H1 (cell line): ENCODE data around the gene RAB40B. TPM values are rescaled to one million over a fixed set of nuclear protein-coding genes. Genes with fewer than 3 reads are reported as not detected.

ENCODE experiments used
- CTCF ChIA-PET: fragments of 300-600 bp; sonication (Branson Sonifier 250); formaldehyde crosslinking; loops from one replicate; lab custom pipeline; 2021; ENCODE audit not compliant: partially characterized antibody; lab: Charles Lee
- POLR2A ChIA-PET: fragments of 300-600 bp; sonication (Branson Sonifier 250); formaldehyde crosslinking; loops from one replicate; lab custom pipeline; 2021; ENCODE audit warnings: inconsistent platforms; ENCODE audit not compliant: partially characterized antibody; lab: Charles Lee
- DNase-seq, 2 experiments: peaks; one replicate each; pipeline versions ENCODE4 v3.0.0 to v3.0.0-alpha.2; 2010 to 2022; ENCODE audit warnings: low spot score in 2 of 2, low read depth in 1 of 2, mixed read lengths in 1 of 2
- FAIRE-seq: peaks from 2 replicates; lab custom pipeline; 2011; peaks lifted over from hg19 to GRCh38; lab: Jason Lieb, UNC
- H2AFZ ChIP-seq: 2 replicates; pipeline ENCODE4 v1.8.1; 2012; ENCODE audit warnings: low read length, inconsistent platforms
- H2AK5ac ChIP-seq: 2 replicates; pipeline ENCODE4 v1.6.1; 2013; ENCODE audit warnings: low read depth, low read length
- H2BK120ac ChIP-seq: replicated peaks from 2 replicates; pipeline ENCODE3; 2013; ENCODE audit warnings: low read depth, low read length, inconsistent platforms
- H2BK12ac ChIP-seq: 2 replicates; pipeline ENCODE4 v1.6.1; 2013; ENCODE audit warnings: low read depth, low read length
- H2BK15ac ChIP-seq: 2 replicates; pipeline ENCODE4 v1.6.1; 2013; ENCODE audit warnings: low read length
- H2BK20ac ChIP-seq: 2 replicates; pipeline ENCODE4 v1.6.1; 2013; ENCODE audit warnings: low read length
- H2BK5ac ChIP-seq: 2 replicates; pipeline ENCODE4 v1.6.1; 2013; ENCODE audit warnings: low read depth, low read length
- H3K14ac ChIP-seq: 2 replicates; pipeline ENCODE4 v1.6.1; 2013; ENCODE audit warnings: inconsistent platforms; ENCODE audit not compliant: insufficient read length
- H3K18ac ChIP-seq: 2 replicates; pipeline ENCODE4 v1.6.1; 2013; ENCODE audit warnings: low read length; ENCODE audit errors: extremely low read depth
- H3K23ac ChIP-seq: 2 replicates; pipeline ENCODE4 v1.6.1; 2013; ENCODE audit warnings: inconsistent platforms; ENCODE audit not compliant: insufficient read length
- H3K23me2 ChIP-seq: 2 replicates; pipeline ENCODE4 v1.6.1; 2013; ENCODE audit warnings: low read depth, low read length
- H3K27ac ChIP-seq: 2 replicates; pipeline ENCODE4 v1.6.1; 2011; ENCODE audit warnings: low read depth, low read length, inconsistent platforms
- H3K27me3 ChIP-seq, 4 experiments: replicated peaks in 1 of 4; 1 replicate in 1 of 4; 2 replicates in 3 of 4; pipeline versions ENCODE4 v1.6.1 to v1.8.1; 2011 to 2013; ENCODE audit warnings: low read length in 3 of 4, mild to moderate bottlenecking in 3 of 4, inconsistent platforms in 2 of 4, mixed read lengths in 2 of 4, moderate library complexity in 1 of 4; ENCODE audit not compliant: control insufficient read depth in 3 of 4, insufficient read depth in 3 of 4; ENCODE audit errors: extremely low read depth in 1 of 4
- H3K36me3 ChIP-seq, 4 experiments: 2 replicates each; pipeline versions ENCODE4 v1.6.1 to v1.8.1; 2011 to 2013; ENCODE audit warnings: mild to moderate bottlenecking in 4 of 4, low read length in 3 of 4, moderate library complexity in 2 of 4, control low read depth in 1 of 4, inconsistent platforms in 1 of 4; ENCODE audit not compliant: insufficient read depth in 4 of 4, control insufficient read depth in 2 of 4
- H3K4ac ChIP-seq: replicated peaks from 2 replicates; pipeline ENCODE3; 2013; ENCODE audit warnings: low read length, low read depth, mixed read lengths, inconsistent platforms; ENCODE audit not compliant: insufficient read length
- H3K4me1 ChIP-seq, 4 experiments: replicated peaks in 1 of 4; 1 replicate in 1 of 4; 2 replicates in 3 of 4; pipeline versions ENCODE4 v1.6.1 to v1.8.1; 2011 to 2013; ENCODE audit warnings: low read length in 3 of 4, inconsistent platforms in 2 of 4, mixed read lengths in 1 of 4; ENCODE audit not compliant: insufficient read depth in 4 of 4, control insufficient read depth in 3 of 4
- H3K4me2 ChIP-seq, 2 experiments: 2 replicates each; pipeline versions ENCODE4 v1.6.1 to v1.8.1; 2011 to 2013; ENCODE audit warnings: low read depth in 2 of 2, low read length in 2 of 2, control low read depth in 1 of 2, inconsistent platforms in 1 of 2, mild to moderate bottlenecking in 1 of 2; ENCODE audit not compliant: insufficient read depth in 1 of 2
- H3K4me3 ChIP-seq, 4 experiments: fragments of 200-600, 300-600 bp in 1 of 4; sonication (generic), shearing (Covaris generic), sonication (Bioruptor Twin) in 1 of 4; 2 replicates each; pipeline versions ENCODE4 v1.5.1 to v1.8.1; 2011 to 2016; ENCODE audit warnings: low read length in 4 of 4, low read depth in 3 of 4, control low read depth in 2 of 4, inconsistent platforms in 2 of 4, mild to moderate bottlenecking in 2 of 4, mixed read lengths in 1 of 4, moderate library complexity in 1 of 4; ENCODE audit not compliant: insufficient read depth in 2 of 4; ENCODE audit errors: extremely low read depth in 1 of 4
- H3K56ac ChIP-seq: replicated peaks from 2 replicates; pipeline ENCODE3; 2013; ENCODE audit warnings: low read depth, mild to moderate bottlenecking, mixed read lengths, low read length, inconsistent platforms; ENCODE audit not compliant: insufficient read length
- H3K79me1 ChIP-seq: 2 replicates; pipeline ENCODE4 v1.6.1; 2013; ENCODE audit warnings: low read depth, low read length, control low read depth
- H3K79me2 ChIP-seq, 2 experiments: 2 replicates each; pipeline versions ENCODE4 v1.6.1 to v1.8.1; 2012 to 2013; ENCODE audit warnings: low read length in 2 of 2, mild to moderate bottlenecking in 2 of 2, inconsistent platforms in 1 of 2; ENCODE audit not compliant: insufficient read depth in 2 of 2, control insufficient read depth in 1 of 2
- H3K9ac ChIP-seq, 4 experiments: replicated peaks in 1 of 4; 1 replicate in 1 of 4; 2 replicates in 3 of 4; pipeline versions ENCODE4 v1.6.1 to v1.8.1; 2011 to 2013; ENCODE audit warnings: low read depth in 3 of 4, low read length in 3 of 4, control low read depth in 2 of 4, mild to moderate bottlenecking in 2 of 4, moderate library complexity in 2 of 4, inconsistent platforms in 1 of 4; ENCODE audit errors: extremely low read depth in 1 of 4
- H3K9me3 ChIP-seq, 2 experiments: 2 replicates each; pipeline versions ENCODE4 v1.6.1 to v1.8.1; 2012 to 2013; ENCODE audit warnings: mild to moderate bottlenecking in 2 of 2, moderate library complexity in 2 of 2, control low read depth in 1 of 2, inconsistent platforms in 1 of 2, low read depth in 1 of 2, low read length in 1 of 2, mixed read lengths in 1 of 2; ENCODE audit not compliant: insufficient read depth in 2 of 2
- H4K20me1 ChIP-seq, 2 experiments: replicated peaks in 1 of 2; 2 replicates each; pipeline versions ENCODE3 to v1.8.1; 2011 to 2013; ENCODE audit warnings: inconsistent platforms in 2 of 2, low read length in 2 of 2, mild to moderate bottlenecking in 1 of 2; ENCODE audit not compliant: insufficient read depth in 2 of 2, control insufficient read depth in 1 of 2
- H4K5ac ChIP-seq: 2 replicates; pipeline ENCODE4 v1.6.1; 2013; ENCODE audit warnings: low read length, low read depth, mixed read lengths, inconsistent platforms; ENCODE audit not compliant: insufficient read length
- H4K8ac ChIP-seq: 2 replicates; pipeline ENCODE4 v1.8.0; 2013; ENCODE audit warnings: mild to moderate bottlenecking, moderate library complexity, low read length, inconsistent platforms; ENCODE audit not compliant: insufficient read depth; ENCODE audit errors: extremely low read depth
- H4K91ac ChIP-seq: replicated peaks from 2 replicates; pipeline ENCODE3; 2013; ENCODE audit warnings: low read length, mixed read lengths, inconsistent platforms; ENCODE audit not compliant: insufficient read length
- CBX5 ChIP-seq: fragments of 300-800, 300-1000 bp; sonication (generic); IDR thresholded peaks from 2 replicates; pipeline ENCODE4 v1.7.1; 2016; ENCODE audit warnings: antibody characterized with exemption, low read length, low read depth
- KDM4A ChIP-seq: IDR thresholded peaks from one replicate; pipeline ENCODE4 v1.7.1; 2012; ENCODE audit warnings: low read depth, mild to moderate bottlenecking, moderate library complexity, low read length, inconsistent platforms; ENCODE audit not compliant: severe bottlenecking
- TBP ChIP-seq: IDR thresholded peaks from 2 replicates; pipeline ENCODE4 v1.6.1; 2011; ENCODE audit warnings: low read depth, low read length, improper control_type of control experiment
- WGBS, 2 experiments: shearing (Covaris generic) in 1 of 2; methylation state at CpG; one replicate each; pipeline versions ENCODE4 v1.1.6 to v1.1.7; 2013 to 2015; ENCODE audit warnings: low lambda C conversion rate in 2 of 2, mixed read lengths in 2 of 2, inconsistent platforms in 1 of 2, low coverage in 1 of 2, missing lambda C conversion rate in 1 of 2; ENCODE audit not compliant: insufficient replicate concordance in 2 of 2, insufficient coverage in 1 of 2, insufficient read length in 1 of 2; ENCODE audit errors: extremely low coverage in 1 of 2, missing lambda C conversion rate in 1 of 2; 5-methylcytosine and 5-hydroxymethylcytosine counted together
- polyA plus RNA-seq, 7 experiments: library from polyadenylated mRNA; depleted of rRNA in 3 of 7; stranded (reverse) in 5 of 7; unstranded in 2 of 7; fragments of >200 nt in 5 of 7; fragments of 200-250 nt in 2 of 7; gene quantifications; 1 replicate in 5 of 7; 2 replicates in 1 of 7; 4 replicates in 1 of 7; pipeline versions ENCODE4 v1.2.1 to v1.2.3, GENCODE V29; 2011 to 2013; ENCODE audit warnings: missing spikeins in 2 of 7, mixed read lengths in 2 of 7
- total RNA-seq: library from RNA; stranded (reverse); fragmentation: NEBNext Ultra II Directional; extraction: Animal tissue kit (Norgen Biotek cat#: 25700); gene quantifications from 2 replicates; pipeline ENCODE4 v1.2.1, GENCODE V29; 2021
- TF ChIP-seq, protein P1 (sequence below): IDR thresholded peaks from 2 replicates; pipeline ENCODE4 v1.6.1; 2011; ENCODE audit warnings: low read length, improper control_type of control experiment

The RAB40B gene
- total and polyA plus RNA-seq, 2 of the 8 experiments (the other 6 are each of a cell fraction or from before 2014, with no cell fraction given): 3.1 to 4.6 TPM

DNA sequence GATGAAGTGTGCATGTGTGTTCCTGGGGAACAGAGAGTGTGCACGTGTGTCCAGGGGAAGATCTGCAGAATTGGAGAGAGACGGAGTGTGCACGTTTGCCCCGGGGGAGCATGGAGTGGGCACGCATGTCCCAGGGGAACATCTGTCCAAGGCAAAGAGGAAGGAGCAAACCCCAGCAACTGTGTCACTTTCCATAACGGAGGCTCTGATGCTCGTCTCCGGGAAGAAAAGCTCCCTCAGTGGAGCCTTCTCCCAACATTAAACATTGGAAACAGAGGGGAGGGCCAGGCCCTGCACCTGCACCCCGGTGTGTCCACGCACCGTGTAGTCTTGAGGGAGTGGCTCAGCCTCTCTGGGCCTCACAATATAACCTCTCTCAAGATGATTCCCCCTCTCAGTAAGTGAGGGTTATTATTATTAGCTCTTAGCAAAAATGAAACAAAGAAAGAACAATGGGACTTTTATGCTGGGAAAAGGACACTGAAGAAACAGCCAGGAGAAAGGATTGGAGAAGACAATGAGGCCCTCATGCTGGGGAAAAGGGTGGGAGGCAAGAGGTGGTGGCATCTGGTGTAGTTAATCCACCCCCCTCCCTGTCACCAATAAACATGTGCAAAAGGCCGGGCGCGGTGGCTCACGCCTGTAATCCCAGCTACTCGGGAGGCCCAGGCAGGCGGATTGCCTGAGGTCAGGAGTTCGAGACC lies 7.6 kb downstream of the RAB40B start:
- H3K27ac ChIP-seq: no peak overlapping the region
- POLR2A ChIA-PET: no interaction called here
- H3K23ac ChIP-seq: no peak overlapping the region
- H3K9ac ChIP-seq: no peak overlapping the region
- H2BK12ac ChIP-seq: no peak overlapping the region
- H3K4me1 ChIP-seq: no peaks in the 10 kb centered on the region
- H2AK5ac ChIP-seq: no peak overlapping the region
- no peak overlapping the region for H2BK5ac ChIP-seq
- DNase-seq: no peak
- 83% methylated on average over 18 of the region's 18 CpGs; no CpG with 5 or more reads in 1 of the 2 experiments for WGBS, 2 experiments
- no peak overlapping the region for H4K5ac ChIP-seq
- no peak overlapping the region for H3K18ac ChIP-seq
- peaks cover 0 to under 1% (median under 1%) of the 10 kb centered on the region in 4 experiments; a peak in 2 of 7 replicates for H3K27me3 ChIP-seq
- no peak overlapping the region for H3K56ac ChIP-seq
- no peak overlapping the region for H3K4me3 ChIP-seq
- H3K79me2 ChIP-seq: no peaks in the 10 kb centered on the region
- no peaks in the 10 kb centered on the region for H3K36me3 ChIP-seq
- H2AFZ ChIP-seq: no peak overlapping the region
- no peak overlapping the region for H2BK15ac ChIP-seq
- H3K9me3 ChIP-seq: no peaks in the 10 kb centered on the region
- H3K79me1 ChIP-seq: no peaks in the 10 kb centered on the region
- H4K20me1 ChIP-seq: peaks cover 0 to 1% of the 10 kb centered on the region in 2 experiments
- H4K8ac ChIP-seq: no peak overlapping the region
- H3K4ac ChIP-seq: no peak overlapping the region
- CTCF ChIA-PET: interaction anchor here (0.8 to 1.6 kb wide), 3 partner anchors 11 to 23 kb away, joined by 3 to 4 read pairs (median 4); no protein-coding TSS in a partner anchor
- no peak for FAIRE-seq
- no peak overlapping the region for H2BK20ac ChIP-seq
- no peak overlapping the region for H2BK120ac ChIP-seq
- H3K4me2 ChIP-seq: no peak overlapping the region
- no peak overlapping the region for H3K14ac ChIP-seq
- H4K91ac ChIP-seq: no peak overlapping the region
- no peaks in the 10 kb centered on the region for H3K23me2 ChIP-seq
- TF ChIP-seq, protein P1, sequence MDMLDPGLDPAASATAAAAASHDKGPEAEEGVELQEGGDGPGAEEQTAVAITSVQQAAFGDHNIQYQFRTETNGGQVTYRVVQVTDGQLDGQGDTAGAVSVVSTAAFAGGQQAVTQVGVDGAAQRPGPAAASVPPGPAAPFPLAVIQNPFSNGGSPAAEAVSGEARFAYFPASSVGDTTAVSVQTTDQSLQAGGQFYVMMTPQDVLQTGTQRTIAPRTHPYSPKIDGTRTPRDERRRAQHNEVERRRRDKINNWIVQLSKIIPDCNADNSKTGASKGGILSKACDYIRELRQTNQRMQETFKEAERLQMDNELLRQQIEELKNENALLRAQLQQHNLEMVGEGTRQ: no peak
- TF ChIP-seq KDM4A: no peak
- TF ChIP-seq TBP: no peak
- TF ChIP-seq CBX5: no peak
